Breast epithelium (tissue), 4 donors: ENCODE results near the gene BCAR1. TPM values are rescaled to one million over a fixed set of nuclear protein-coding genes. Genes with fewer than 3 reads are reported as not detected.
A peak's percentile ranks its signal among the peaks of the same experiment; 100 is the strongest.

ENCODE experiments used
- DNase-seq, 2 donors: peaks; one replicate each; pipeline ENCODE4 v3.0.0-alpha.2; 2019; ENCODE audit warnings: low spot score in 2 of 2
- H3K27ac ChIP-seq, 2 donors: fragments of 200-600 bp; sonication (generic) in 1 of 2; one replicate each; pipeline ENCODE4 v1.5.1; 2016 to 2019; ENCODE audit warnings: mild to moderate bottlenecking in 1 of 2
- H3K27me3 ChIP-seq, 2 donors: fragments of 200-600 bp; sonication (generic) in 1 of 2; one replicate each; pipeline versions ENCODE4 v1.5.1 to v1.6.0; 2017 to 2019; ENCODE audit warnings: control low read depth in 1 of 2, mild to moderate bottlenecking in 1 of 2
- H3K36me3 ChIP-seq: fragments of 200-600 bp; one replicate; pipeline ENCODE4 v1.5.1; 2019
- H3K4me1 ChIP-seq, 2 donors: fragments of 200-600 bp; sonication (generic); one replicate each; pipeline ENCODE4 v1.5.1; 2016 to 2019; ENCODE audit warnings: control low read depth in 1 of 2
- H3K4me3 ChIP-seq, 3 donors: fragments of 200-600 bp; sonication (generic); 1 replicate in 2 of 3; 2 replicates in 1 of 3; pipeline ENCODE4 v1.5.1; 2016 to 2019; ENCODE audit warnings: mild to moderate bottlenecking in 3 of 3, moderate library complexity in 2 of 3
- H3K9me3 ChIP-seq, 2 donors: fragments of 200-600 bp; sonication (generic) in 1 of 2; one replicate each; pipeline ENCODE4 v1.5.1; 2016 to 2019; ENCODE audit warnings: control low read depth in 1 of 2
- CTCF ChIP-seq, 3 donors: fragments of 450-650 bp; IDR thresholded peaks; one replicate each; pipeline ENCODE4 v1.5.1; 2016 to 2017; ENCODE audit warnings: antibody characterized with exemption in 3 of 3, mild to moderate bottlenecking in 3 of 3, moderate library complexity in 3 of 3
- POLR2A ChIP-seq: fragments of 450-650 bp; IDR thresholded peaks from one replicate; pipeline ENCODE4 v1.6.1; 2016; ENCODE audit warnings: antibody characterized with exemption, mild to moderate bottlenecking, moderate library complexity
- POLR2AphosphoS5 ChIP-seq, 3 donors: sonication (generic); formaldehyde crosslinking; IDR thresholded peaks; one replicate each; pipeline ENCODE4 v1.6.1; 2017; ENCODE audit warnings: antibody characterized with exemption in 3 of 3
- intact Hi-C: fragments of 100-400 bp; cut with DNase I; formaldehyde crosslinking; loops from one replicate; pipeline ENCODE4 v1.15.1; 2023; ENCODE audit warnings: low total_unique reads
- total RNA-seq, 3 donors: library from RNA; depleted of rRNA; stranded (reverse); fragments of >200 nt; gene quantifications; one replicate each; pipeline ENCODE4 v1.1.0, GENCODE V29; 2016

Gene BCAR1
- total RNA-seq, 3 donors from 2014 or later = 13.6 to 38.7 (median 32.9) TPM

DNA sequence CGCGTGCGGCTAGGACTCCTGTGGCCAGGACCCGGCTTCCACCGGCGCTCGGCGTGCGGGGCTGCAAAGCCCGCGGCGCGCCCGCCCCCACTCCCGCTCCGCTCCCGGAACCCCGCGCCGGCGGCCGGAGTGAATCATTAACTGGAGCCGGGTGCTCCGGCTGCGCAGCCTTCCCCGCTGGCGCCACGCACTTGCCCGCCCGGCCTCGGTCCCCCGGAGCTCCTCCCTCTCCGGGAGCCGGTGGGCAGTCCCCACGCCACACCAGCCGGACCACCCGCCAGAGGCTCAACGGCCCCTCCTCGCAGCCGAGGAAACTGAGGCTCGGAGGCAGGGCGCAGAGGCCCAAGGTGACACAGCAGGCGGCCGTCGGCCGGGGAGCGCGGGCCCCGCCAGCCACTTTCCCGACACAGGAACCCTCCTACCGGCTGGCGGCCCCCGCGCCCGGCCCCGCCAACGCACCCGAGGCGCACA lies 580 bp downstream of the BCAR1 start:
- Histone ChIP-seq H3K27me3 (no peaks in the 10 kb centered on the region), H3K9me3 (no peaks in the 10 kb centered on the region), H3K27ac (peak overlapping the region; percentile 95 to 98), H3K4me1 (peaks cover 43 to 56% of the 10 kb centered on the region in 2 donors), H3K4me3 (peak overlapping the region; percentile 71 to 88 (median 74)), H3K36me3 (no peaks in the 10 kb centered on the region)
- DNase-seq = no peak
- intact Hi-C loops = loop anchor here (10.0 kb wide), 1 partner anchor 134 kb away; no protein-coding TSS in a partner anchor
- TF ChIP-seq POLR2A (no peak), POLR2AphosphoS5 (IDR thresholded peaks at IDR 0.05) (no peak), CTCF (IDR thresholded peaks at IDR 0.05) (no peak)

DNA sequence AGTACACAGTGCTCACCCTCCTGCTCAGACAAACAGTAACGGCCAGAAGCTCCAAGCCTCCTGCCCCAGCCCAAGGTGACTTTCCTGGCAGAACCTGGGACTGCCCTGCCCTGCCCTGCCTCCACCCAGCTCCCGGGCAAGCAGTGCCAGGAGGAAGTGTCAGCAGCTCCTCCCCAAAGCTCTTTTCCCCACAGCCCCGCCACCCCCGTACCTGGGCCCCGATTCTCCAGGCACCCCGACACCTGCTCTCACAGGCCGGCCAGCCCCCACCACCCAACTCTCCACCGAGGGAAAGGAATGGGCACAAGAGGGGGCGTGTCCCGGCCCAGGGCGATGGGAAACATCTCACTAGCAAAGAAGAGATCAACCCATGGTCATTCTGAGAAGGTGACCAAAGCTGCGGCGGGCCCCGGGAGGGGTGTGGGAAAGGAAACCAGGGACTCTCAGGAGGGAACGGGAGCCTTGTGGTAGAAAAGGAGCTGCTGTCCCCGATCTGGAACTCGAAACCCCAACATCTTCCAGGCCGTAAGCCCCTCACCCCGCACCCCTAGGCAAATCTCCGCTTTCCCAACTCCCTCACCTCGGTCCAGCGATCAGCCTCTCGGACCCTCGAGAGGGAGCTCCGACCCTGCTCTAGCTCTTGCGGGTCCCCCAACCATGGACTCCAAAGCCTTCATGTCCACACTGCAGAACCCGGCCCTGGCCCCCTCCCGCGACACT lies 1.2 kb downstream of the BCAR1 start:
- Histone ChIP-seq H3K4me1 (peaks cover 38 to 59% of the 10 kb centered on the region in 2 donors), H3K27me3 (no peaks in the 10 kb centered on the region), H3K27ac (peak overlapping the region; percentile 95 to 98), H3K36me3 (no peaks in the 10 kb centered on the region), H3K4me3 (peak overlapping the region; percentile 71 to 88 (median 74)), H3K9me3 (no peaks in the 10 kb centered on the region)
- no peak for TF ChIP-seq POLR2A
- TF ChIP-seq CTCF (IDR thresholded peaks at IDR 0.05) = no peak
- TF ChIP-seq POLR2AphosphoS5 (IDR thresholded peaks at IDR 0.05) = no peak
- intact Hi-C loops = loop anchor here (10.0 kb wide), 1 partner anchor 135 kb away; no protein-coding TSS in a partner anchor
- peak in 1 of 2 donors; percentile 57 for DNase-seq

DNA sequence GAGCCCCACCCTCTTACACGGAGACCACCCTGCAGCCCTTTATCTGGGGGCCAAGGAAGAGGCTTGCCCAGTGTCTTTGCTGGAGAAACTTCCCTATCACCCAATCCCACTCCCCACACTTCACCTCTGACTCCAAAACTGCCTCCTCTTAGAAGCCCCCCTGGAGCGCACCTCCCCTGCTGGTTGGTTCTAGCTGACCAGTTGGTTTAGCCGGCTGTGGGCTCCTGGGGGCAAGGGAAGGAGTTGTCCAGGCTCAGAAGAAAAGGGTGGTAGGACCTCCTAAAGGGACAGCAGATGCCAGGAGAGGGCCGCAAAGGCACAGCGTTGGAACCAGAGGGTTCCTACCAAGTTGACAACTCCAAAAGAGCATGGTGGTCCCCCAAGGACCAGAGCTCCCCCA lies 2.0 kb downstream of the BCAR1 start:
- no peak for DNase-seq
- Histone ChIP-seq H3K4me3 (peak overlapping the region in 2 of 3 donors; percentile 74 to 88), H3K36me3 (no peaks in the 10 kb centered on the region), H3K27ac (peak overlapping the region; percentile 95 to 98), H3K9me3 (no peaks in the 10 kb centered on the region), H3K27me3 (no peaks in the 10 kb centered on the region), H3K4me1 (peaks cover 34 to 60% of the 10 kb centered on the region in 2 donors)
- intact Hi-C loops = no loop called here
- no peak for TF ChIP-seq CTCF (IDR thresholded peaks at IDR 0.05)
- TF ChIP-seq POLR2AphosphoS5 (IDR thresholded peaks at IDR 0.05) = no peak
- TF ChIP-seq POLR2A = no peak

DNA sequence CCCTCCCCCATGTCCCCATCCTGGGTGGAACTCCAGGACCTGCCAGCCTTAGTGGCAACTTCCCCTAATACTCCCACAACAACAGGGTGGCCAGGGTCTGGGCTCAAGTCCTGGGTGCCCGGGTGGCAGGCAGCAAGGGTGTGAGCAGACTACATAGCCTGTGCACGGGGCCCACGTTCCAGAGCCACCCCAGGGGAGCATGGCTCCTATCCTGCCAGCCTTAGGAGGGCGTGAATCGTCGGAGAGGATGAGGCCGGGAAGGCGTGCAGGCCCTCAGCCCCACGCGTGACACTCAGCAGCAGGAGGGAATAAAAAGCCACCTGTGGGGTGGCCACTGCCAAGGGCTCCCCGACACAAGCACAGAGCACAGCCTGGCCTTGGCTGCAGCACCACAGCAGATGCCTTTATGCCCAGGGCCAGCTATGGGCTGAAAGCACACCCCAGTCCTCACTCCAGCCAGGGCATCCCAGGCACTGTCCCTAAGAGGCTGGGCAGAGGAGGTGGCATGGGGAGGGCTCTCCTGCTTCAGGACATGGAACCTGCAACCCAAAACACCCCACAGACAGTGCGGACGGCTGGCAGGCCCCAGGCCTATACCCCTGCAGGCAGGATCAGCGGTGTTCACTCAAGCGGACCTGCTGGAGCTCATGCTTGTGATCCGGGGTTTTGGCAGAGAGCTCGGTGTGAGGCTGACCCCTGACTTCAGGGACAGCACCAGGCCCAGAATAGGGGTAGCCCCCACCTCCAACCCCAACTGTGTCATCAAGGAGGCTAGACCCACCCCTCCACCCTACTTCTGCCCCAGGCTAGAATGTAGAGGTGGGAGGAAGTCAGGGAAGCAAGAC lies 2.7 kb downstream of the BCAR1 start:
- Histone ChIP-seq H3K9me3 (no peaks in the 10 kb centered on the region), H3K4me1 (peaks cover 37 to 66% of the 10 kb centered on the region in 2 donors), H3K27ac (peak overlapping the region; percentile 95 to 98), H3K4me3 (peak overlapping the region in 1 of 3 donors; percentile 88), H3K27me3 (no peaks in the 10 kb centered on the region), H3K36me3 (no peaks in the 10 kb centered on the region)
- intact Hi-C loops = no loop called here
- no peak for TF ChIP-seq POLR2A
- no peak for TF ChIP-seq CTCF (IDR thresholded peaks at IDR 0.05)
- no peak for TF ChIP-seq POLR2AphosphoS5 (IDR thresholded peaks at IDR 0.05)
- no peak for DNase-seq
